Testis (tissue), 3 donors: ENCODE measurements around the gene LAMA5. TPM values are rescaled to one million over a fixed set of nuclear protein-coding genes. Genes with fewer than 3 reads are reported as not detected.

ENCODE experiments used
- DNase-seq: peaks from one replicate; pipeline ENCODE4 v3.0.0-alpha.2; 2019
- H3K27ac ChIP-seq, 2 donors: fragments of 200-600 bp; sonication (generic); one replicate each; pipeline ENCODE4 v1.5.1; 2019
- H3K27me3 ChIP-seq: fragments of 200-600 bp; sonication (generic); one replicate; pipeline ENCODE4 v1.5.1; 2019
- H3K36me3 ChIP-seq: fragments of 200-600 bp; sonication (generic); one replicate; pipeline ENCODE4 v1.5.1; 2017; ENCODE audit warnings: low read depth; ENCODE audit errors: missing control alignments
- H3K4me1 ChIP-seq: fragments of 200-600 bp; sonication (generic); one replicate; pipeline ENCODE4 v1.5.1; 2019
- H3K4me3 ChIP-seq, 2 donors: fragments of 200-600 bp; sonication (generic); one replicate each; pipeline ENCODE4 v1.5.1; 2017 to 2019
- H3K9me3 ChIP-seq: fragments of 200-600 bp; sonication (generic); one replicate; pipeline ENCODE4 v1.5.1; 2017
- CTCF ChIP-seq, 3 experiments: fragments of 450-650 bp in 2 of 3; fragments of 200-600 bp in 1 of 3; sonication (generic) in 1 of 3; IDR thresholded peaks; one replicate each; pipeline ENCODE4 v1.5.1; 2016 to 2019; ENCODE audit warnings: antibody characterized with exemption in 3 of 3, mild to moderate bottlenecking in 2 of 3, moderate library complexity in 1 of 3
- POLR2A ChIP-seq: fragments of 450-650 bp; IDR thresholded peaks from one replicate; pipeline ENCODE4 v1.6.1; 2017; ENCODE audit warnings: antibody characterized with exemption, mild to moderate bottlenecking, moderate library complexity
- WGBS, 2 donors: methylation state at CpG; one replicate each; pipeline ENCODE4 v1.1.5; 2018; 5-methylcytosine and 5-hydroxymethylcytosine counted together
- intact Hi-C: fragments of 100-400 bp; cut with DNase I; formaldehyde crosslinking; loops from one replicate; pipeline ENCODE4 v1.15.1; 2023; ENCODE audit warnings: low total_unique reads
- polyA plus RNA-seq: library from polyadenylated mRNA; stranded (reverse); fragments of 350-450 nt; fragmentation: Illumina TruSeq; extraction: RNeasy Lipid Tissue Mini Kit (QIAGEN cat#74804); gene quantifications from one replicate; pipeline ENCODE4 v1.2.3, GENCODE V29; 2014; ENCODE audit warnings: low read depth, low replicate concordance; ENCODE audit not compliant: insufficient read depth
- total RNA-seq, 2 donors: library from RNA; depleted of rRNA; stranded (reverse); fragments of >200 nt; gene quantifications; one replicate each; pipeline ENCODE4 v1.2.3, GENCODE V29; 2016

LAMA5 gene
- total and polyA plus RNA-seq, 3 donors from 2014 or later, result 33.2 to 144 (median 121) TPM

- intact Hi-C loops, result no loop called here
- 80 to 83% methylated on average over 9 of the region's 9 CpGs for WGBS, 2 donors
- Histone ChIP-seq H3K36me3 (no peaks in the 10 kb centered on the region), H3K4me1 (peaks cover 28% of the 10 kb centered on the region), H3K27me3 (no peaks in the 10 kb centered on the region), H3K4me3 (no peak overlapping the region), H3K9me3 (no peaks in the 10 kb centered on the region), H3K27ac (no peak overlapping the region)
- no peak for DNase-seq
- TF ChIP-seq CTCF (IDR thresholded peaks at IDR 0.05), result no peak
- no peak for TF ChIP-seq POLR2A
These were observed 73.2 kb downstream of the LAMA5 start for GRCh38 chr20:62293946-62294345.

GRCh38 chr20:62293111-62293784 lies 73.9 kb downstream of the LAMA5 start:
- no peaks in the 10 kb centered on the region for H3K36me3 ChIP-seq
- no peak overlapping the region for H3K4me3 ChIP-seq
- 73 to 78% methylated on average over 20 of the region's 20 CpGs for WGBS, 2 donors
- intact Hi-C loops, result no loop called here
- TF ChIP-seq POLR2A (no peak), CTCF (IDR thresholded peaks at IDR 0.05) (no peak)
- no peaks in the 10 kb centered on the region for H3K27me3 ChIP-seq
- peaks cover 24% of the 10 kb centered on the region for H3K4me1 ChIP-seq
- DNase-seq, result peak; percentile 65
- no peaks in the 10 kb centered on the region for H3K9me3 ChIP-seq
- H3K27ac ChIP-seq, result peak overlapping the region in 1 of 2 donors; percentile 48

GRCh38 chr20:62292108-62292507 lies 75.0 kb downstream of the LAMA5 start:
- H3K9me3 ChIP-seq, result no peaks in the 10 kb centered on the region
- no peak overlapping the region for H3K27ac ChIP-seq
- intact Hi-C loops, result no loop called here
- DNase-seq, result no peak
- 83 to 89% methylated on average over 11 of the region's 11 CpGs for WGBS, 2 donors
- TF ChIP-seq POLR2A (no peak), CTCF (IDR thresholded peaks at IDR 0.05) (no peak)
- no peaks in the 10 kb centered on the region for H3K36me3 ChIP-seq
- H3K4me1 ChIP-seq, result peaks cover 13% of the 10 kb centered on the region
- no peak overlapping the region for H3K4me3 ChIP-seq
- no peaks in the 10 kb centered on the region for H3K27me3 ChIP-seq

GRCh38 chr20:62291251-62292066 lies 75.7 kb downstream of the LAMA5 start:
- H3K4me3 ChIP-seq, result no peak overlapping the region
- H3K27me3 ChIP-seq, result no peaks in the 10 kb centered on the region
- TF ChIP-seq POLR2A (no peak), CTCF (IDR thresholded peaks at IDR 0.05) (no peak)
- no peaks in the 10 kb centered on the region for H3K36me3 ChIP-seq
- peaks cover 6% of the 10 kb centered on the region for H3K4me1 ChIP-seq
- no peak overlapping the region for H3K27ac ChIP-seq
- DNase-seq, result no peak
- H3K9me3 ChIP-seq, result no peaks in the 10 kb centered on the region
- WGBS, 2 donors, result 92 to 95% methylated on average over 25 to 29 of the region's 29 CpGs
- intact Hi-C loops, result no loop called here
